Measurements from ENCODE around the gene RGMB.

The RGMB gene

DNA sequence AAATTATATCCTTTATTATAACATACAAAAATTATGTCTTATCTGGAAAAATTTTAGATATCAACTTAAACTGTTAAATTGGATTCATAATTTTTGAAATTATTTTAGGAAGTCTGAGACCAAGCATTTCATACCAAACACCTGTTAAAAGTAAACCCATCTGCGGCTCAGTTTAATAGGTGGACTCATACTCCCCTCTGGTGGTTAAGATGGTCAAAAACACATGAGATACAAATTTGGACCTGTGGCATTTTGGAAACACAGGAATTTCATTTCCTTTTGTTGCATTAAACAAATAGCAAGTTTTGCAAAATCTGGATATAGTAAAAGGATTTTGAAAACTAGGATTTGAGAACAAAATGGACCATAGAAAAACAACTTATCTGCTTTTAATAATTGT is 53.7 kb downstream of the RGMB start:
- DNase-seq (ENCODE audit: low read depth in 2 of 2): no peak

DNA sequence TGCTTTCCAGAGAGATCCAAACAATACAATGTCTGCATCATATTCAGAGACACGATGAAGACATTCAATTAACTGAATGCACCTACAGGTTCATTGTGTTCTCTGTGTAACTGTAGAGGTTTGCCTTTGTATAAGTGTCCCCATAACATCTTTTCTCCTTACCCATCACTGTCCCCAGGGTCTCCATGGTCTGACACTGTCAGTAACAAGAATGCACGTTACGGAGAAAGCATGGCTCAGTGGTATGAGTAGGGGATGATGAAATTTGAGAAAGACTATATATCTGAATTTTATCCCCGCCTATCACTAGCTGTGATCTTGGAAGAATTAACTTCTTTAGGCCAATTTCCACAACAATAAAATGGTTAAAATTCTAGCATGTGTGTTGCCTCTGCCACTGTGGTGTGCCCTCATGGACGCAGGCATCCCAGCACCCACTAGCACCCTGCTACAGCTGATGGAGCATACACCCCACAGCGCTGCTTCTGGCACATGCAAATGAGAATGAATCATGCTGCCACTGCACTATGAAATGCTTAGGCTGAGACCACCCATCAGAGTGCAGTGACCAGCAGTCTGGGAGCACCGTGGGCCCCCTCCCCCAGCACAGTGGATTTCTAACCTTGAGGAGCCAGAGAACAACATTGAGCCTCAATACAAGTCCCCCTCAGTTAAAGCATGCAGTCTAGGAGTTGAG is 54.3 kb downstream of the RGMB start:
- no peak for DNase-seq (ENCODE audit: low read depth in 2 of 2)

DNA sequence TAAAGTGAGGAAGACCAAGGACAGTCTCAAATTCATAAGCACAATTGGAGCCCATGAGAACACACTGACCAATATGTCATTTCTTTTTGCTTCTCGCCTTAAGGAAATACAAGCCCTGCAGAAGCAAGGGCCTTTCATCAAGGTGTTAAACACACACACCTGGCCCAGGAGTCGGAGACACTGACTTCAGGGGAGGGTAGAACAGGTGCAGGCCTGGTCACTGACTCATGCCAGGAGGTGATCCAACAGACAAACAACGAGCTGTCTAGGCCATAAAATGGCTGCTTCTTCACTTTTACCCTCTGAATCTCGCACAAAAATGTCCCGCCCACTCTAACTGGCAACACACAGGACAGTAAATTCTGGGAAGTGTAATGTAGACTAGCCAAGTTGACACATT is 62.7 kb downstream of the RGMB start:
- DNase-seq (ENCODE audit: low read depth in 2 of 2): no peak

DNA sequence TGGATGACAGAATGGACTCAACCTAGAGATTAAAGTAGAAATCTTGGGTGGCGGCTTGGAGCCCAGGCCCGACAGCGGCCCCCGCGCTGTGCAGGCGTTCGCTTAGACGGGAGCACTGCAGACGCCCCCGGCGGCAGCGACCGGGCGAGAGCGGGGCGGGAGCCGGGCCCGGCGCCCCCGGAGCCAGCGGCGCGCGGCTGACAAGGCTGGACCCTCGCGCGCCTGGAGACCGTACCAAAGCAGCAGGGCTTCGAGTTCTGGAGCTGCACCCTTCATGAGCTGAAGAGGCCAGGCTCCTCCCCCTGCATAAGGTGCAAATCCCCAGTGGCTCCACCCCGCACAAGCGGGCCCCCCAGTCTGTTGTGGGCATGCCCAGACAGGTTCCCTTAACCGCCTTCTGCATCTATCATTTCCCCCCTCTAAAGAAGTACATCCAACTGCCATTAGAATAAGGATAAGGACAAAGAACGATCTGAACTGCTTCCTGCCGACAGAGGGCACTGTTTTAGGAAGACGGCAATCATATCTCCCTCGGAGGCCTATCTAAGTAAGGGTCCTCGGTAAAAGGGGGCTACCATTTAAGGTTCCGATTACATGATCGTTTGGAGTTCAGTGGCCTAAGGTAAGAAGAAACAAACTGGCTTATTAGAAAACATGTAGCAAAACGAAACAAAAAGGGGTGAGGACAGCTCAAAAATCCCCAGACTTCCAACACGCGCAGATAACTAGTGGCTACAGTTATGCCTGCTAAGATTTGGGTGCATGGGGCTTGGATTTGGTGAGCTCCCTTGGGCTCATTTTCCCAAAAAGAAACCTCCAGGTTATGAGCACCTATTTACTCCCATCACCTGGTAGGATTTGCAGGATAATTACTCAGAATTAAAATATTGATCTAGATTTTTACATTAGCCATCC is 66.3 kb downstream of the RGMB start:
- DNase-seq (ENCODE audit: low read depth in 2 of 2): peak in 1 of 2 donors; percentile 3

DNA sequence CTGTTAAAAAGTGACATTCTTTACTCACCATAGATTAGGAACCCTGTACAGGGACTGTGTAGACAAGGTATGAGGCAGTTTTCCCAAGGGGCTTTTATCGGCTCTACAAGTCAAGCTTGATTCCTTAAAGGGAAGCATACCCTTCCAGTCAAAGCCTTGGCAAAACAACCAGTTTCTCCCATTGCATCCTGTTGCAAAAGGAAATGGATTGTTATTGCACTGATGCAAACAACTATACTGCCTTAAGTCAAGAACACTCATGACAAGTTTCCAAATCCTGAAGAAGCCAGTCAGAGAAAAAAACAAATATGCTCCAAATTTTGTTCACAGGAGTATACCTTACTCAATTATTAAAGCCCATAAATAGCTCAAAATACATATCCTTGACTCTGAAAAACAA is 67.5 kb downstream of the RGMB start:
- DNase-seq (ENCODE audit: low read depth in 2 of 2): no peak

DNA sequence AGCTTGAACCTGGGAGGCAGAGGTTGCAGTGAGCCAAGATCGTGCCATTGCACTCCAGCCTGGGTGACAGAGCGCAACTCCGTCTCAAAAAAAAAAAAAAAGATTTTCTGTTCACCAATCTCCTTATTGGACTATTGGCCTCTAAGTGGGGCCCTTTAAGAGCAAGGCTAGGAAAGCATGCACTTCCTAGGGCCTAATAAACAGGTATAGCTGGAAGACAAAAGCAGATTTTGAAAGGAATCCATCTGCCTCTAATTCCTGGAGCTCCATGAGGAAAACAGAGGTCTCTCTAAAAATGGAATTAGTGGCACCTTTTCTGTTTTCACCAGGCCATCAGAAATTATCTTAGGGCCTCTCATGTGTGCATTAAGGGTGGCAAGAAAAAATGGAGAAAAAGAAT is 70.0 kb downstream of the RGMB start:
- DNase-seq (ENCODE audit: low read depth in 2 of 2): no peak

DNA sequence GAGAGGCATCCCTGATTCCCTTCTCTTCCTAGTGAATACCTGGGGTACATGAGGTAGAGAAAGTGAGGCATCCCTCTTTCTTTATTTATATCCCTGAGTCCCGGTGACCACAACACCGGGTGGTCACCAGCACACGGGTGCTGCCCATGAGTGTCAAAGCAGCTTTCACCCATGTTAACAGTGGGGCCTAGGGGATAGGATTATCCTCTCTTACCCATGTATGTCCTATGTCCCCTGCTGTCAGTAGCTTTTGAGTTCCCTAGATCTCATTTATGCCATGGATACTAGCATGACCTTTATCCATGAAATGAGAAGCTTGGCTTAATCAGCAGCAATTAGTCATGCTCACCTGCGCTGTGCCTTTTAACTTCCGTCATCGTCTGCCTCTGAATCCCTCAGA is 71.4 kb downstream of the RGMB start:
- DNase-seq (ENCODE audit: low read depth in 2 of 2): no peak

DNA sequence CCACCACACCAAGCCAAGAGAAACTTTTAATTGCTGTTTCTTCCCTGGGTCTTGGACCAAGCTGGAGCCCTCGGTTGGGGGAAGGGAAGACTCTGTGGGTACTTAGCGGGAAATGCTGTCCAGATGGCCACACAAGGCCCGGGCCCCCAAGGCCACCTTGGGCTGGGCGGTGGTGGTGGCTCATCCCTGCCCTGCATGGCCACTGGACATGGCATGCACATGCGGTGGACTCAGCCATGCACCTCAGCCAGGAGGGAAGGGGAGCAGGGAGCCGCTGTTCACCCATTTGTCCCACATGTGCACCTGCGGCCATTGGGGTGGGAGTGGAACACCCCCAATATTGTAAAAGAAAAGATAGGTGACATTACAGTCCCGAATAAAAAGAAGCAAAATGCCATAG is 72.4 kb downstream of the RGMB start:
- DNase-seq (ENCODE audit: low read depth in 2 of 2): no peak

Data from stimulated activated CD4-positive, alpha-beta T cell treated with anti-CD3 and anti-CD28 coated beads, Interleukin-4, amount 100 ng/mL, for 48 hours (primary cell).